ENCODE measurements around the gene ADRM1.

Gene ADRM1

GRCh38 chr20:62281161-62281933, 21.4 kb upstream of the ADRM1 start:
- no peak for DNase-seq

- DNase-seq, result no peak
Observed at GRCh38 chr20:62282103-62282502, 20.7 kb upstream of the ADRM1 start.

- DNase-seq, result no peak
Observed at GRCh38 chr20:62282877-62283503, 19.8 kb upstream of the ADRM1 start.

GRCh38 chr20:62284448-62284847, 18.3 kb upstream of the ADRM1 start:
- DNase-seq, result no peak

GRCh38 chr20:62285151-62285550, 17.6 kb upstream of the ADRM1 start:
- DNase-seq, result no peak

GRCh38 chr20:62285722-62286121, 17.1 kb upstream of the ADRM1 start:
- DNase-seq, result no peak

- DNase-seq, result no peak
Observed at GRCh38 chr20:62286493-62287064, 16.2 kb upstream of the ADRM1 start.

- DNase-seq, result no peak
Observed at GRCh38 chr20:62287129-62287528, 15.7 kb upstream of the ADRM1 start.

GRCh38 chr20:62287759-62288534, 14.8 kb upstream of the ADRM1 start:
- DNase-seq, result no peak

- DNase-seq, result no peak
Observed at GRCh38 chr20:62288535-62289105, 14.2 kb upstream of the ADRM1 start.

GRCh38 chr20:62289131-62289530, 13.7 kb upstream of the ADRM1 start:
- no peak for DNase-seq

- DNase-seq, result no peak
Observed at GRCh38 chr20:62289898-62290297, 12.9 kb upstream of the ADRM1 start.

GRCh38 chr20:62291251-62292066, 11.3 kb upstream of the ADRM1 start:
- DNase-seq, result no peak

- DNase-seq, result no peak
Observed at GRCh38 chr20:62292108-62292507, 10.7 kb upstream of the ADRM1 start.

- DNase-seq, result no peak
Observed at GRCh38 chr20:62293111-62293784, 9.5 kb upstream of the ADRM1 start.

GRCh38 chr20:62293946-62294345, 8.9 kb upstream of the ADRM1 start:
- DNase-seq, result no peak

- DNase-seq, result no peak
Observed at GRCh38 chr20:62294516-62294915, 8.3 kb upstream of the ADRM1 start.

GRCh38 chr20:62296724-62297448, 5.9 kb upstream of the ADRM1 start:
- no peak for DNase-seq

GRCh38 chr20:62297449-62298227, 5.2 kb upstream of the ADRM1 start:
- DNase-seq, result no peak
